OCI-LY7 (cell line): ENCODE results near the gene FERMT3.

ENCODE experiments used
- CTCF ChIP-seq: fragments of 200-600 bp; sonication (generic); conservative IDR thresholded peaks from 2 replicates; pipeline ENCODE4 v1.5.1; 2014; ENCODE audit warnings: mild to moderate bottlenecking, antibody characterized with exemption, low read length, moderate library complexity, mixed read lengths
- EZH2phosphoT487 ChIP-seq: fragments of 200-600 bp; sonication (generic); IDR thresholded peaks from 2 replicates; pipeline ENCODE4 v1.6.1; 2018; ENCODE audit warnings: low read depth, borderline replicate concordance, mild to moderate bottlenecking, mixed run types, antibody characterized with exemption, low read length, moderate library complexity, mixed read lengths

DNA sequence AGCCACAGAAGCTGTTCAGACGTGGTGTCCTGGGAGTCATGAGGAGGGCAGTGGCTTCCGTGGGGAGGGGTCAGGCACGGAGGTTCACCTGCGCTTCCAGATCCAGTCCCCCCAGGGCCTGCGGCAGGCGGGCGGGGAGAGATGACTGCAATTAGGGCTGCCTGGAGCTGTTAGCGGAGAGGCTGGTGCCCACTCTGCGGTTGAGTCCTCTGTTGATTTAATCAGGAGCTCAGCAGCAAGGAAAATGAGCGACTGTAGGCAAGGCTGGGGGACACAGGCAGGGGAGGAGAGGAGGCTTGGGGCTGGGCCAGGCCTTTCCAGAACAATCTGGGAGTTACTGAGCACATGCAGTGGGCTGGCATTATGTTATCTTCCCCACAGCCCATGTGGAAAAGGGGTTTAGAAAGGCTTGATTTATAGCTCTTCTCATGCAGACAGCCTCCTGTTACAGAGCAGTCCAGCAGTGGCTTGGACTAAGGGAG is 57.9 kb downstream of the FERMT3 start:
- TF ChIP-seq CTCF (no peak), EZH2phosphoT487 (no peak)
